Parathyroid adenoma (tissue), 2 donors: ENCODE measurements around the gene OPCML.

ENCODE experiments used
- H2AFZ ChIP-seq: fragments of 300-600 bp; sonication (generic); one replicate; pipeline ENCODE4 v1.7.0; 2017; ENCODE audit warnings: antibody characterized with exemption, mild to moderate bottlenecking
- H3K27ac ChIP-seq: fragments of 300-600 bp; sonication (generic); one replicate; pipeline ENCODE4 v1.7.0; 2017
- H3K27me3 ChIP-seq: fragments of 300-600 bp; sonication (generic); one replicate; pipeline ENCODE4 v1.7.0; 2017; ENCODE audit warnings: low read length; ENCODE audit not compliant: control insufficient read depth, insufficient read depth
- H3K36me3 ChIP-seq: fragments of 300-600 bp; sonication (generic); one replicate; pipeline ENCODE4 v1.7.0; 2017; ENCODE audit warnings: low read length; ENCODE audit not compliant: control insufficient read depth, insufficient read depth
- H3K4me1 ChIP-seq: fragments of 300-600 bp; sonication (generic); one replicate; pipeline ENCODE4 v1.7.0; 2017; ENCODE audit warnings: control low read depth
- H3K4me2 ChIP-seq: fragments of 300-600 bp; sonication (generic); one replicate; pipeline ENCODE4 v1.7.0; 2017; ENCODE audit warnings: low read length
- H3K4me3 ChIP-seq: fragments of 300-600 bp; sonication (generic); one replicate; pipeline ENCODE4 v1.7.0; 2017; ENCODE audit warnings: low read depth, low read length
- H3K79me2 ChIP-seq: fragments of 300-600 bp; sonication (generic); one replicate; pipeline ENCODE4 v1.7.0; 2017; ENCODE audit warnings: control low read depth
- H3K9ac ChIP-seq: fragments of 300-600 bp; sonication (generic); one replicate; pipeline ENCODE4 v1.7.0; 2017; ENCODE audit warnings: mild to moderate bottlenecking
- H3K9me3 ChIP-seq: fragments of 300-600 bp; sonication (generic); one replicate; pipeline ENCODE4 v1.7.0; 2017; ENCODE audit warnings: low read length; ENCODE audit not compliant: control insufficient read depth
- CTCF ChIP-seq: fragments of 300-600 bp; sonication (generic); IDR thresholded peaks from one replicate; pipeline ENCODE4 v1.7.0; 2017; ENCODE audit warnings: antibody characterized with exemption, mild to moderate bottlenecking
- donor health status: primary hyperparathyroidism.

The OPCML gene

GRCh38 chr11:133153031-133153430, 379.3 kb downstream of the OPCML start:
- H2AFZ ChIP-seq, result no peak overlapping the region
- H3K27me3 ChIP-seq, result no peaks in the 10 kb centered on the region
- no peak overlapping the region for H3K4me2 ChIP-seq
- no peak overlapping the region for H3K9ac ChIP-seq
- H3K4me3 ChIP-seq, result no peak overlapping the region
- H3K9me3 ChIP-seq, result no peaks in the 10 kb centered on the region
- H3K27ac ChIP-seq, result no peak overlapping the region
- H3K79me2 ChIP-seq, result no peaks in the 10 kb centered on the region
- no peaks in the 10 kb centered on the region for H3K36me3 ChIP-seq
- H3K4me1 ChIP-seq, result no peaks in the 10 kb centered on the region
- TF ChIP-seq CTCF, result no peak

- Histone ChIP-seq H2AFZ (no peak overlapping the region), H3K9ac (no peak overlapping the region), H3K36me3 (no peaks in the 10 kb centered on the region), H3K4me1 (no peaks in the 10 kb centered on the region), H3K27ac (no peak overlapping the region), H3K9me3 (no peaks in the 10 kb centered on the region), H3K27me3 (no peaks in the 10 kb centered on the region), H3K4me2 (no peak overlapping the region), H3K4me3 (no peak overlapping the region), H3K79me2 (no peaks in the 10 kb centered on the region)
- TF ChIP-seq CTCF, result no peak
These were observed 382.6 kb downstream of the OPCML start for GRCh38 chr11:133149698-133150097.

GRCh38 chr11:133147625-133148024, 384.7 kb downstream of the OPCML start:
- Histone ChIP-seq H3K9me3 (no peaks in the 10 kb centered on the region), H3K27ac (no peak overlapping the region), H3K4me2 (no peak overlapping the region), H3K4me3 (no peak overlapping the region), H2AFZ (no peak overlapping the region), H3K79me2 (no peaks in the 10 kb centered on the region), H3K4me1 (no peaks in the 10 kb centered on the region), H3K27me3 (no peaks in the 10 kb centered on the region), H3K9ac (no peak overlapping the region), H3K36me3 (no peaks in the 10 kb centered on the region)
- no peak for TF ChIP-seq CTCF

- TF ChIP-seq CTCF, result no peak
- H3K36me3 ChIP-seq, result no peaks in the 10 kb centered on the region
- H3K9me3 ChIP-seq, result no peaks in the 10 kb centered on the region
- H3K4me3 ChIP-seq, result no peak overlapping the region
- no peak overlapping the region for H3K27ac ChIP-seq
- no peak overlapping the region for H3K9ac ChIP-seq
- no peaks in the 10 kb centered on the region for H3K4me1 ChIP-seq
- no peaks in the 10 kb centered on the region for H3K27me3 ChIP-seq
- no peak overlapping the region for H3K4me2 ChIP-seq
- H2AFZ ChIP-seq, result no peak overlapping the region
- H3K79me2 ChIP-seq, result no peaks in the 10 kb centered on the region
These were observed 385.5 kb downstream of the OPCML start for GRCh38 chr11:133146697-133147306.

GRCh38 chr11:133137939-133138338, 394.4 kb downstream of the OPCML start:
- Histone ChIP-seq H3K36me3 (no peaks in the 10 kb centered on the region), H3K4me1 (no peaks in the 10 kb centered on the region), H3K9me3 (no peaks in the 10 kb centered on the region), H3K9ac (no peak overlapping the region), H3K79me2 (no peaks in the 10 kb centered on the region), H3K27ac (no peak overlapping the region), H3K4me2 (no peak overlapping the region), H2AFZ (no peak overlapping the region), H3K4me3 (no peak overlapping the region), H3K27me3 (no peaks in the 10 kb centered on the region)
- TF ChIP-seq CTCF, result no peak
